GM23248 (cell line): ENCODE data around the gene TXNRD1. TPM values are rescaled to one million over a fixed set of nuclear protein-coding genes. Genes with fewer than 3 reads are reported as not detected.

Source experiments
- DNase-seq: peaks from one replicate; pipeline ENCODE4 v3.0.0-alpha.2; 2015
- H2AFZ ChIP-seq: fragments of 200-600 bp; sonication (generic); 2 replicates; pipeline ENCODE4 v1.6.1; 2016; ENCODE audit warnings: antibody characterized with exemption
- H3F3A ChIP-seq: fragments of 200-600 bp; sonication (generic); 2 replicates; pipeline ENCODE4 v1.6.1; 2016; ENCODE audit warnings: mild to moderate bottlenecking, antibody characterized with exemption, mixed run types; ENCODE audit not compliant: insufficient read depth
- H3K27ac ChIP-seq: fragments of 200-600 bp; sonication (generic); 2 replicates; pipeline ENCODE4 v1.5.1; 2016; ENCODE audit warnings: mild to moderate bottlenecking
- H3K27me3 ChIP-seq: fragments of 200-600 bp; sonication (generic); replicated peaks from 2 replicates; pipeline ENCODE4 v1.6.1; 2016; ENCODE audit warnings: mild to moderate bottlenecking; ENCODE audit not compliant: insufficient read depth
- H3K36me3 ChIP-seq: fragments of 200-600 bp; sonication (generic); 2 replicates; pipeline ENCODE4 v1.6.1; 2016; ENCODE audit warnings: low read depth, mild to moderate bottlenecking
- H3K4me1 ChIP-seq: fragments of 200-600 bp; sonication (generic); 2 replicates; pipeline ENCODE4 v1.6.1; 2016; ENCODE audit warnings: mild to moderate bottlenecking; ENCODE audit not compliant: insufficient read depth
- H3K4me2 ChIP-seq: fragments of 200-600 bp; sonication (generic); one replicate; pipeline ENCODE4 v1.6.1; 2016; ENCODE audit warnings: mild to moderate bottlenecking; ENCODE audit not compliant: unreplicated experiment
- H3K4me3 ChIP-seq: fragments of 200-600 bp; sonication (generic); 2 replicates; pipeline ENCODE4 v1.5.1; 2016; ENCODE audit warnings: mild to moderate bottlenecking
- H3K79me2 ChIP-seq: fragments of 200-600 bp; sonication (generic); 2 replicates; pipeline ENCODE4 v1.6.1; 2016; ENCODE audit warnings: mild to moderate bottlenecking; ENCODE audit not compliant: insufficient read depth
- H3K9ac ChIP-seq: fragments of 200-600 bp; sonication (generic); 2 replicates; pipeline ENCODE4 v1.6.1; 2016; ENCODE audit warnings: mild to moderate bottlenecking
- H3K9me2 ChIP-seq: fragments of 200-600 bp; sonication (generic); 2 replicates; pipeline ENCODE4 v1.6.1; 2016; ENCODE audit warnings: mixed run types, mild to moderate bottlenecking, moderate library complexity; ENCODE audit not compliant: insufficient read depth
- H3K9me3 ChIP-seq: fragments of 200-600 bp; sonication (generic); one replicate; pipeline ENCODE4 v1.6.1; 2017; ENCODE audit warnings: low read depth
- H4K20me1 ChIP-seq: fragments of 200-600 bp; sonication (generic); 2 replicates; pipeline ENCODE4 v1.6.0; 2016; ENCODE audit not compliant: insufficient read depth
- EZH2 ChIP-seq: fragments of 200-600 bp; sonication (generic); IDR thresholded peaks from 2 replicates; pipeline ENCODE4 v1.6.1; 2018; ENCODE audit warnings: antibody characterized with exemption, mild to moderate bottlenecking; ENCODE audit not compliant: insufficient read depth, poor library complexity, severe bottlenecking
- EZH2phosphoT487 ChIP-seq: fragments of 200-600 bp; sonication (generic); IDR thresholded peaks from 2 replicates; pipeline ENCODE4 v1.6.1; 2018; ENCODE audit warnings: antibody characterized with exemption, moderate library complexity, mild to moderate bottlenecking, low read depth; ENCODE audit not compliant: insufficient read depth
- WGBS, 2 experiments: methylation state at CpG; one replicate each; pipeline ENCODE4 v1.1.6; 2015 to 2017; ENCODE audit warnings: low lambda C conversion rate in 2 of 2, low coverage in 1 of 2; ENCODE audit errors: missing lambda C conversion rate in 2 of 2; 5-methylcytosine and 5-hydroxymethylcytosine counted together
- in situ Hi-C: fragments of 300-500 bp; cut with MboI; formaldehyde crosslinking; loops from 2 replicates; pipeline ENCODE4 v1.15.0; 2020
- polyA plus RNA-seq: library from polyadenylated mRNA; unstranded; fragments of >200 nt; fragmentation: Nextera tagmentation; extraction: Ambion mirVana; gene quantifications from 2 replicates; pipeline ENCODE4 v1.2.1, GENCODE V29; 2016
- total RNA-seq: library from RNA; depleted of rRNA; stranded (reverse); fragments of >200 nt; shearing (Covaris generic); gene quantifications from 2 replicates; pipeline ENCODE4 v1.2.3, GENCODE V29; 2014

The TXNRD1 gene
- total and polyA plus RNA-seq, 2 experiments from 2014 or later: 255 to 477 TPM

DNA sequence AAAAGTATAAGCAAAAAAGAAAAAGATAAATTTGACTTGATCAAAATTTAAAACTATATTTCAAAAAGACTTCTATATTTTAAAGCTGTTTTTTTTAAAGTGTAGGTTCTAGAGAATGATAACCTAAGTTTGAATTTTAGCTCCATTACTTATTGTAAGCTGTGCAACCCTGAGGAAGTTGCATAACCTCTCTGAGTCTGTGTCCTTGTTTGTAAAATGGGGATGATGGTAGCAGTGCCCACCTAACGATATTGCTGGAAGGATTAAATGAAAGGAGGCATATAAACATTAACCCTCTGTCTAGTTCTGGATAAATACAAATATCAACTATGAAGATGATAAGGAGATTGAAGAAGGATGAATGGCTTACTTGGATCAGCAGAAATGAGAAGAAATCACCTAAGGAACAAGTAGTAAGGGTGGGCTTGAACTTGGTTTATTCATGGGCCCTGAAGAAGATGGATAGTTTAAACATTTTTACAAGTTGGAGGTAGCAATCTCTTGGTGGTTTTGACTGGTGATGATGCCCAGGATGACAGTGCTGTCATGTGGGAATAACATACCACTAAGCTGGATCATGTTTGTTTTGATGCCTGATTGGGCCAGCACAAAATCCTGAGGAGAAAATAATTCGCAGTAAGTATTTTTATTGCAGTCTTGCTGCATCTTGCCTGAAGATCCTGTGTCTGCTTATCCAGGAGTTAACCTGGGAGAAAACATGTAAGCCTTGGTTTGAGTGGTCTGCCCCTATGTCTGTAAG, 35.0 kb downstream of the TXNRD1 start:
- H3K9me2 ChIP-seq: no peaks in the 10 kb centered on the region
- H4K20me1 ChIP-seq: no peaks in the 10 kb centered on the region
- no peaks in the 10 kb centered on the region for H3F3A ChIP-seq
- peak; percentile 13 for DNase-seq
- no peak for TF ChIP-seq EZH2
- no peak for TF ChIP-seq EZH2phosphoT487
- H3K79me2 ChIP-seq: no peaks in the 10 kb centered on the region
- H3K4me2 ChIP-seq: no peak overlapping the region
- H3K27ac ChIP-seq: no peak overlapping the region
- no peaks in the 10 kb centered on the region for H3K27me3 ChIP-seq
- no peaks in the 10 kb centered on the region for H3K4me1 ChIP-seq
- H3K36me3 ChIP-seq: no peaks in the 10 kb centered on the region
- in situ Hi-C loops: no loop called here
- H2AFZ ChIP-seq: 0 out of 2 replicates have a peak overlapping the region, but pooled peaks have one; percentile 8
- H3K9me3 ChIP-seq: no peaks in the 10 kb centered on the region
- H3K4me3 ChIP-seq: no peak overlapping the region
- H3K9ac ChIP-seq: no peak overlapping the region
- 90 to 94% methylated on average over 2 of the region's 2 CpGs for WGBS, 2 experiments

DNA sequence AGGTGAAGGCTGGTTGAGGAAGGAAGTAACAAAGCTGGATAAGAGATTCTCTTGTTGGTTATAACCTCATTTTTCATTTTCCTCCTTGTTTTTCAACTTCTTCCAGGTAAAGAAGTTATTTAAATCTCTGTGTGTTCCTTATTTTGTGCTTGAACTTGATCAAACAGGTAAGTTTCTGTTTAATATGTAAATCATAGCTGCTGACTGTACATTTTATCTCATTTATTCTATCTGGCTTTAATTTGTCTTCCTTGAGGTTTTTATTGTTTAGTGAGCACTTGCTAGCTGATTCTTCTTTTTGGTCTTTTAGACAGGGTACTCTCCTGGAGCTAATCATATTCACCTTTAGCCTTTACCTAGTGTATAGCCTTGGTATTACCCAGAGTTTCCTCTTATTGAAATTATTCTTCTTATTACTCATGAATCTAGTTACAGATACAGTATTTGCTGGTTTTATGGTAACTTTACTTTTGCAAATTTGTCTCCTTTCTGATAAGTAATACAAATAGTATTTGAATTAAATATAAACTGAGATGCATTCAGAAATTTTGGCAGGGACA, 42.4 kb downstream of the TXNRD1 start:
- Histone ChIP-seq H4K20me1 (no peaks in the 10 kb centered on the region), H3F3A (no peaks in the 10 kb centered on the region), H3K9ac (no peak overlapping the region), H3K36me3 (no peaks in the 10 kb centered on the region), H3K4me1 (no peaks in the 10 kb centered on the region), H3K27ac (no peak overlapping the region), H3K4me2 (no peak overlapping the region), H3K9me2 (no peaks in the 10 kb centered on the region), H3K27me3 (no peaks in the 10 kb centered on the region), H3K4me3 (no peak overlapping the region), H2AFZ (no peak overlapping the region), H3K9me3 (no peaks in the 10 kb centered on the region), H3K79me2 (no peaks in the 10 kb centered on the region)
- TF ChIP-seq EZH2 (no peak), EZH2phosphoT487 (no peak)
- no peak for DNase-seq
- in situ Hi-C loops: no loop called here

- no peaks in the 10 kb centered on the region for H4K20me1 ChIP-seq
- H3K4me3 ChIP-seq: no peak overlapping the region
- H2AFZ ChIP-seq: no peak overlapping the region
- no peaks in the 10 kb centered on the region for H3K79me2 ChIP-seq
- H3K27ac ChIP-seq: no peak overlapping the region
- H3K9me3 ChIP-seq: no peaks in the 10 kb centered on the region
- in situ Hi-C loops: no loop called here
- peaks cover 4% of the 10 kb centered on the region for H3F3A ChIP-seq
- WGBS, 2 experiments: 97 to 100% methylated on average over 2 of the region's 2 CpGs
- H3K9ac ChIP-seq: no peak overlapping the region
- TF ChIP-seq EZH2 (no peak), EZH2phosphoT487 (no peak)
- H3K4me1 ChIP-seq: peaks cover 3% of the 10 kb centered on the region
- no peaks in the 10 kb centered on the region for H3K27me3 ChIP-seq
- no peak overlapping the region for H3K4me2 ChIP-seq
- no peak for DNase-seq
- H3K36me3 ChIP-seq: no peaks in the 10 kb centered on the region
- no peaks in the 10 kb centered on the region for H3K9me2 ChIP-seq
These were observed 43.0 kb downstream of the TXNRD1 start for GRCh38 chr12:104258476-104259067.

DNA sequence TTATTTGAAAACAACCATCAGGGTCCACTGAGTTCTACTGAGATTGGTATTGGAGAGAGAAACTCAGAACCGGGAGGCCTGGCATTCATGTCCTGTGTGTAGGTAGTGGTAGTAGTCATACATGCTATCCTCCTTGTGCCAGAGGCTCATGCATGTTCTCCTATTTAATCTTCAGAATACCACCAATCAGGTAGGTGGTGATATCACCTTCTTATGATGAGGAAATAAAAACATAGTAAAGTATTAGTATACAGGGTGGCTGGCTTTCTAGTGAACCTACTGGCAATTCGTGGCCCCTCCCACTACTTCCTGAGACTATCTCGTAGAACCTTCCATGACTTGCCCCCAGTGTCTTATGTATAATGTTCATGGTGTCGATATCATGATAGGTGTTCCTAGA, 47.4 kb downstream of the TXNRD1 start:
- H3K9me2 ChIP-seq: no peaks in the 10 kb centered on the region
- no peaks in the 10 kb centered on the region for H3K9me3 ChIP-seq
- H4K20me1 ChIP-seq: no peaks in the 10 kb centered on the region
- H3K4me2 ChIP-seq: no peak overlapping the region
- TF ChIP-seq EZH2 (no peak), EZH2phosphoT487 (no peak)
- H3K9ac ChIP-seq: no peak overlapping the region
- H3F3A ChIP-seq: peaks cover 15% of the 10 kb centered on the region
- no peak overlapping the region for H3K4me3 ChIP-seq
- H3K27me3 ChIP-seq: no peaks in the 10 kb centered on the region
- WGBS, 2 experiments: 67 to 70% methylated on average over 4 of the region's 4 CpGs
- peak overlapping the region; percentile 45; the same call in 1 of the 2 replicates for H3K27ac ChIP-seq
- no peak for DNase-seq
- in situ Hi-C loops: no loop called here
- H3K36me3 ChIP-seq: no peaks in the 10 kb centered on the region
- H2AFZ ChIP-seq: no peak overlapping the region
- H3K79me2 ChIP-seq: no peaks in the 10 kb centered on the region
- H3K4me1 ChIP-seq: peaks cover 13% of the 10 kb centered on the region
